Skin epidermis (tissue), 12 donors: ENCODE results near the gene LOC101059915.
"Not testable (repeated sequence)": the region's sequence is repeated elsewhere in the genome, so short reads cannot be mapped to it uniquely, and the experiment has no call there.

ENCODE experiments used
- H3K27ac ChIP-seq, 21 experiments: fragments of 200-600 bp; sonication (generic) in 11 of 21; one replicate each; pipeline ENCODE4 v1.5.0; 2020; ENCODE audit warnings: mild to moderate bottlenecking in 3 of 21, inconsistent platforms in 2 of 21, moderate library complexity in 2 of 21
- H3K4me3 ChIP-seq, 7 experiments: fragments of 200-600 bp; sonication (generic) in 2 of 7; one replicate each; pipeline ENCODE4 v1.5.0; 2020; ENCODE audit warnings: inconsistent platforms in 2 of 7, mild to moderate bottlenecking in 2 of 7, moderate library complexity in 1 of 7

The LOC101059915 gene

GRCh38 chrX:71669492-71669891 lies 2.1 kb downstream of the LOC101059915 start:
- Histone ChIP-seq H3K4me3 (no peak overlapping the region), H3K27ac (no peak overlapping the region)

GRCh38 chrX:71669947-71670346 lies 2.6 kb downstream of the LOC101059915 start:
- not testable (repeated sequence) for H3K4me3 ChIP-seq, H3K27ac ChIP-seq

- H3K4me3 ChIP-seq, result no peak overlapping the region
- no peak overlapping the region for H3K27ac ChIP-seq
Observed at GRCh38 chrX:71671043-71671780, 3.9 kb downstream of the LOC101059915 start.

GRCh38 chrX:71671938-71672337 lies 4.6 kb downstream of the LOC101059915 start:
- H3K27ac ChIP-seq, result no peak overlapping the region
- H3K4me3 ChIP-seq, result no peak overlapping the region

GRCh38 chrX:71675636-71676035 lies 8.3 kb downstream of the LOC101059915 start:
- H3K27ac ChIP-seq, result not testable (repeated sequence)

GRCh38 chrX:71676068-71676795 lies 8.9 kb downstream of the LOC101059915 start:
- H3K4me3 ChIP-seq, H3K27ac ChIP-seq: not testable (repeated sequence)

More at GRCh38 chrX:71675636-71676035, 8.3 kb downstream of the LOC101059915 start:
- not testable (repeated sequence) for H3K4me3 ChIP-seq

- H3K4me3 ChIP-seq, H3K27ac ChIP-seq: not testable (repeated sequence)
Observed at GRCh38 chrX:71677195-71677594, 9.8 kb downstream of the LOC101059915 start.

- no peak overlapping the region for H3K4me3 ChIP-seq
- no peak overlapping the region for H3K27ac ChIP-seq
Observed at GRCh38 chrX:71679575-71680207, 12.3 kb downstream of the LOC101059915 start.

- H3K27ac ChIP-seq, H3K4me3 ChIP-seq: not testable (repeated sequence)
Observed at GRCh38 chrX:71696641-71697465, 29.5 kb downstream of the LOC101059915 start.

- not testable (repeated sequence) for H3K27ac ChIP-seq, H3K4me3 ChIP-seq
Observed at GRCh38 chrX:71697466-71698298, 30.3 kb downstream of the LOC101059915 start.

- H3K4me3 ChIP-seq, H3K27ac ChIP-seq: not testable (repeated sequence)
Observed at GRCh38 chrX:71698299-71699022, 31.1 kb downstream of the LOC101059915 start.

GRCh38 chrX:71699023-71699344 lies 31.6 kb downstream of the LOC101059915 start:
- H3K27ac ChIP-seq, H3K4me3 ChIP-seq: not testable (repeated sequence)

- not testable (repeated sequence) for H3K4me3 ChIP-seq, H3K27ac ChIP-seq
Observed at GRCh38 chrX:71702853-71703252, 35.5 kb downstream of the LOC101059915 start.

- not testable (repeated sequence) for H3K4me3 ChIP-seq, H3K27ac ChIP-seq
Observed at GRCh38 chrX:71714064-71714463, 46.7 kb downstream of the LOC101059915 start.

- H3K27ac ChIP-seq, H3K4me3 ChIP-seq: not testable (repeated sequence)
Observed at GRCh38 chrX:71715551-71715950, 48.2 kb downstream of the LOC101059915 start.

- not testable (repeated sequence) for H3K4me3 ChIP-seq
Observed at GRCh38 chrX:71716323-71716722, 49.0 kb downstream of the LOC101059915 start.

GRCh38 chrX:71718185-71718584 lies 50.8 kb downstream of the LOC101059915 start, which contains the start of gene CXorf49:
TSS of gene CXorf49 (minus strand) at chrX:71718285. CDS start at chrX:71718151, 134 bp downstream.
- H3K4me3 ChIP-seq, result not testable (repeated sequence)

More at GRCh38 chrX:71716323-71716722, 49.0 kb downstream of the LOC101059915 start:
- H3K27ac ChIP-seq, result not testable (repeated sequence)

GRCh38 chrX:71719195-71719594 lies 51.8 kb downstream of the LOC101059915 start:
- H3K4me3 ChIP-seq, H3K27ac ChIP-seq: not testable (repeated sequence)

More at GRCh38 chrX:71718185-71718584, 50.8 kb downstream of the LOC101059915 start, which contains the start of gene CXorf49:
- not testable (repeated sequence) for H3K27ac ChIP-seq
